Glomerular endothelial cell (primary cell): ENCODE measurements around the gene PGPEP1. TPM values are rescaled to one million over a fixed set of nuclear protein-coding genes. Genes with fewer than 3 reads are reported as not detected.

ENCODE experiments used
- DNase-seq: peaks from one replicate; pipeline ENCODE4 v3.0.0-alpha.2; 2011; ENCODE audit warnings: low read depth, low spot score; ENCODE audit errors: extremely low read depth
- total RNA-seq: library from RNA; depleted of rRNA; stranded (reverse); fragments of >200 nt; gene quantifications from 2 replicates; pipeline ENCODE4 v1.2.3, GENCODE V29; 2015

PGPEP1 gene
- total RNA-seq, 1 donor from 2014 or later, result 26.5 TPM

DNA sequence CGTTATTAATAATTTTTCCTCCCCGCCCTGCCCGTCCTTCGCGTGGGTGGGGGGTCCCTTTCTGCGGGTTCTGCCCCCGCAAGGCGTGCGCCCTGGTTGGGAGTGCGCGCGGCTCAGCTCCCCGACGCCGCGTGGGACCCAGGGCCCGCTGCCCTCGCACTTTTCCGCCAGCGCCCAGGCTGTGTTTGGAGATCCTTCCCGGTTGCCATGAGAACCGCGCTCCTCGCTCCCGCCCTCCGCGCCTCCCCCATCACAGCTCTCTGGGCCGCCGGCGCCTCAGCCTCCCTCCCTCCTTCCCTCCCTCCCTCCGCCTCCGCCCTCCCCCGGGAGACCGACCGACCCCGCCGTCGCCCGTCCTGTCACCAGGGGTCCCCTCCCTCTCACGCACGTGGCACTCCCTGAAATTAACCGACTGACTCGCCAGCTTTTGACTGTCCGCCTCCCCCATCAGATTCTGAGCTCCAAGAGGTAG, 76.4 kb downstream of the PGPEP1 start:
- DNase-seq, result no peak

DNA sequence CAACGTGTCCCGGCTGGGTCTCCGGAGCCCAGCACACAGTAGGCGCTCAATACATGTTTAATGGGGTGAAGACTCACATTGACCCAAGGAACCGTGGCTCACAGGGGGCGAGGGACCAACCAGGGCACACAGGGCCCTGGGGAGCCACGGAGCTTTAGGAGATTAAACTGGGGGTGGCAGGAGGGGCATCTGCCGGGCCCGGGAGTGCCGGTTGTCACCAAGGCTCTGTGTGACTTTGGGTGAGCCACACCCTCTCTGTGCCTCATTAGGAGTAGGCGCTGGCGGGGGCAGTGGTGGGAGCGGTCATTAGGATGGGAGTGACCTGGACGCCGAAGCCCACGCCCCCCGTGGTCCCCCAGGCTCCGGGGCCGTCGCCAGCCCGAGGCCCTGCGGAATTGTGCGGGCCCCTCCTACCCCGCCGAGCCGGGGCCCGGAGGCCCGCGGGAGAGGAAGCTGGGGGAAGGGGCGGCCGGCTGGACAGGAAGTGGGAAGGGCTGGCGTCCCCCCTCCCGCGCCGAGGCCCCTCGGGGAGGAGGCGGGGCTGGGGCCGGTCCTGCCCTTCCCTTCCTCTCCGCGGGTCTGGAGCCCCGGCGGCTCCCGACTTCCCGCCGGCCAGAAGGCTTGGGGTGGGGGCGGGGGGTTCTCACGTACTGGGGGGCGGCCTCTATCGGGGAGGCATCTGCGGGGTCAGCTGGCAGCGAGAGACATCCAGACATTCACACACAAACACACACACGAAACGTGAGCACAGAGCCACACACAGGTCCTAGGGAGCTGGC, 77.0 kb downstream of the PGPEP1 start:
- DNase-seq, result no peak

DNA sequence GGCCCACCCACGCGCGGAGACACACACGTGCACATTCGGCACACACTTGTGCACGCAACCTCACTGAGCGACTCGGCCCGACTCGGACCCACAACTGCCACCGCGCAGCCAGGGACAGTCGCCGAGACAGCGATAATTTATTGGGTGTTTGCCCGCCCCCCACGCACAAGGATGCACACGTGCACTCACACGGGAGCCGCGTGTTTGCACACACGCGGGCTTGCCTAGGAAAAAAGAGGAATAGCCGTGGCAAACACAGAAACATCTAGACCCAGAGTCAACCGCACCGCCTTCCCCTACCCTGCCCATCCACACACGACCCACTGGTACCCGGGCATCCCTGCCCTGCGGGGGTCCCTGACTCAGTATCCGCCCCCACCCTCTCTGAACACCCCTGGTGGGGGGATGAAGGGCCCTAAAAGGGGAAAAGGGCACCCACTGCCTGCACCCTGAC, 77.7 kb downstream of the PGPEP1 start:
- DNase-seq, result no peak

DNA sequence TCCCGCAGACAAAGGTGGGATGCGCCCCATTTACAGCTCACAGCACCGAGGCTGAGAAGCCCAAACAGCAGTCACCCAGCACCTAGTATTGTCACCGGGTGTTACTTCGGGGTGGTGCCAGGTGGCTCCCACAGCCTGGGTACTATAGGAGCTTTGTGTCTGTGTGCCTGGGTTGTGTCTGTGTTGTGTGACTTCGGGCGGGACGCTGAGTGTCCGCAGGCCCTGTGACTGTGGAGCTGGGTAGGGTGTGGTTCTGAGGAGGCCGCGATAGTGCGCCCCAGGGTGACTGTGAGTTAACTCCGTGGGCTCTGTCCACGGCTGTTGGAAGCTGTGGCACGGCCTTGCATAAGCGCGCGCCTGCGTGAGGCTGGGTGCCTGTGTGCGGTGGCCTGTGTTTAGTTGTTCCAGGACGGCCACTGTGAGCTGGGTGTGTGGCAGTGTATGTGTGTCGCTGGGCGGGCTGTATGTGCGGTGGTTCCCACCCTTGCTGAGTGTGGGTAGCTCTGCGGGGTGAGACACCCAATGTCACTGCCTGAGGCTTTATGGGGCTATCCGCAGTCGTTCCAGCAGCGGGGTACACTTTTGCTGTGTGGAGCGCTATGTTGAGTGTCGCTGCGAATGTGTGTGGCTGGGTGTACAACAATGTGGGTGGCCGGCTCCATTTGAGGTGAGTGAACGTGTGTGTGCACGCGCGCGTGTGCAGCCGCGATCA, 78.2 kb downstream of the PGPEP1 start:
- no peak for DNase-seq

DNA sequence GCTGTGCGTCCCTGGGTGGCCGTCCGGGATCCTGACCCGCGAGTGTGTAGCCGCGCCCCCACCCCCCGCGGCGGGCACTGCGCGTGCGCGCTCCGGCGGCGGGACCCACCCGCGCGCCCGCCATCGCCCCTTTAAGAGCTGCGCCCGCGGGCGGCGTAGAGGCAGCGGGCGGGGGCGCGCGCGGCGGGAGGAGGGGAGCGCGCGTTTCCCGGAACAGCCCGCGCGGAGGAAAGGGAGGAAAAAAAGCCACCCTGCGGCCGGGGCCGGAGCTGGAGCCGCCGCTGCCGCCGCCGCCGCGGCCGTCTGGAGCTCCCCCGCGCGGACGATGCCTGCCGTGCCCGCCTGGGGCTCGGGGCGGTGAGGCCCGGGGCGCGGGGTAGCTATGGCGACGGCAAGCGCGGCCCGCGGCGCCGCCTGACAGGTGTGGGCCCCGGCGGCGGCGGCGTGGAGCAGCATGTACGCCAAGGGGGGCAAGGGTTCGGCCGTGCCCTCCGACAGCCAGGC, 78.8 kb downstream of the PGPEP1 start, which contains the start of gene SSBP4:
Gene SSBP4, plus strand, starts transcription at position 204 of the 504 bp plus-strand sequence. Its CDS starts 251 bp downstream, at position 455.
- DNase-seq, result no peak

Other genes starting within 250 kb of the PGPEP1 start
- 7.9 and 8.3 TPM in 2 replicates for gene MAST3, start 242.8 kb upstream of the PGPEP1 start, total RNA-seq
- 17.4 and 27.1 TPM in 2 replicates for gene PIK3R2, start 187.4 kb upstream of the PGPEP1 start, total RNA-seq
- 13.4 and 21.0 TPM in 2 replicates for gene IFI30, start 166.8 kb upstream of the PGPEP1 start, total RNA-seq
- gene MPV17L2, start 147.4 kb upstream of the PGPEP1 start, total RNA-seq, result 30.7 and 36.3 TPM in 2 replicates
- gene RAB3A, start 136.6 kb upstream of the PGPEP1 start, total RNA-seq, result 2.6 and 4.1 TPM in 2 replicates
- 0.58 TPM in 1 of 2 replicates, not detected in the other for gene PDE4C, start 114.2 kb upstream of the PGPEP1 start, total RNA-seq
- gene IQCN, start 66.1 kb upstream of the PGPEP1 start, total RNA-seq, result 0.92 and 2.4 TPM in 2 replicates
- 212 and 428 TPM in 2 replicates for gene JUND, start 59.0 kb upstream of the PGPEP1 start, total RNA-seq
- 201 and 204 TPM in 2 replicates for gene LSM4, start 17.5 kb upstream of the PGPEP1 start, total RNA-seq
- 429 and 528 TPM in 2 replicates for gene GDF15, start 45.6 kb downstream of the PGPEP1 start, total RNA-seq
- not detected in 2 replicates for gene LRRC25, start 57.0 kb downstream of the PGPEP1 start, total RNA-seq
- gene SSBP4, start 78.8 kb downstream of the PGPEP1 start, total RNA-seq, result 180 and 184 TPM in 2 replicates
- gene ISYNA1, start 97.5 kb downstream of the PGPEP1 start, total RNA-seq, result 50.9 and 57.2 TPM in 2 replicates
- 13.6 and 18.3 TPM in 2 replicates for gene ELL, start 181.5 kb downstream of the PGPEP1 start, total RNA-seq
- 297 and 321 TPM in 2 replicates for gene FKBP8, start 203.0 kb downstream of the PGPEP1 start, total RNA-seq
- 143 and 155 TPM in 2 replicates for gene KXD1, start 217.3 kb downstream of the PGPEP1 start, total RNA-seq
- gene UBA52, start 231.3 kb downstream of the PGPEP1 start, total RNA-seq, result 730 and 991 TPM in 2 replicates
- 141 and 212 TPM in 2 replicates for gene REX1BD, start 248.2 kb downstream of the PGPEP1 start, total RNA-seq